ENCODE results near the gene SGF29. TPM values are rescaled to one million over a fixed set of nuclear protein-coding genes. Genes with fewer than 3 reads are reported as not detected.
"Not testable (repeated sequence)": the region's sequence is repeated elsewhere in the genome, so short reads cannot be mapped to it uniquely, and the experiment has no call there.

Gene SGF29
- total and polyA plus RNA-seq, 2 of the 8 experiments (the other 6 are each of a cell fraction or from before 2014, with no cell fraction given), result 3.1 to 22.7 TPM

- H3K36me3 ChIP-seq (ENCODE audit: control insufficient read depth in 2 of 4, insufficient read depth in 4 of 4, low read length in 3 of 4); H2BK12ac ChIP-seq (ENCODE audit: low read depth, low read length); CTCF ChIA-PET (ENCODE audit: partially characterized antibody); H2BK20ac ChIP-seq (ENCODE audit: low read length); DNase-seq (ENCODE audit: low read depth in 1 of 2, low spot score in 2 of 2); H2AFZ ChIP-seq (ENCODE audit: low read length); H4K8ac ChIP-seq (ENCODE audit: extremely low read depth, insufficient read depth, low read length); H3K79me1 ChIP-seq (ENCODE audit: low read depth, low read length); H3K9me3 ChIP-seq (ENCODE audit: insufficient read depth in 2 of 2, low read depth in 1 of 2, low read length in 1 of 2); H3K27ac ChIP-seq (ENCODE audit: low read depth, low read length); H3K23me2 ChIP-seq (ENCODE audit: low read depth, low read length); H3K14ac ChIP-seq (ENCODE audit: insufficient read length); H2BK120ac ChIP-seq (replicated peaks; ENCODE audit: low read depth, low read length); H3K23ac ChIP-seq (ENCODE audit: insufficient read length); H3K4me3 ChIP-seq (ENCODE audit: extremely low read depth in 1 of 4, insufficient read depth in 2 of 4, low read depth in 3 of 4, low read length in 4 of 4); H3K4me1 ChIP-seq (replicated peaks in 1 of 4; ENCODE audit: control insufficient read depth in 3 of 4, insufficient read depth in 4 of 4, low read length in 3 of 4); H2BK15ac ChIP-seq (ENCODE audit: low read length); H2AK5ac ChIP-seq (ENCODE audit: low read depth, low read length); POLR2A ChIA-PET (ENCODE audit: partially characterized antibody); H2BK5ac ChIP-seq (ENCODE audit: low read depth, low read length); FAIRE-seq; H3K4me2 ChIP-seq (ENCODE audit: insufficient read depth in 1 of 2, low read depth in 2 of 2, low read length in 2 of 2); H3K79me2 ChIP-seq (ENCODE audit: control insufficient read depth in 1 of 2, insufficient read depth in 2 of 2, low read length in 2 of 2); H4K91ac ChIP-seq (replicated peaks; ENCODE audit: insufficient read length, low read length); H3K9ac ChIP-seq (replicated peaks in 1 of 4; ENCODE audit: extremely low read depth in 1 of 4, low read depth in 3 of 4, low read length in 3 of 4); H3K4ac ChIP-seq (replicated peaks; ENCODE audit: insufficient read length, low read depth, low read length); H3K56ac ChIP-seq (replicated peaks; ENCODE audit: insufficient read length, low read depth, low read length); H4K5ac ChIP-seq (ENCODE audit: insufficient read length, low read depth, low read length); H3K27me3 ChIP-seq (replicated peaks in 1 of 4; ENCODE audit: control insufficient read depth in 3 of 4, extremely low read depth in 1 of 4, insufficient read depth in 3 of 4, low read length in 3 of 4); H3K18ac ChIP-seq (ENCODE audit: extremely low read depth, low read length); H4K20me1 ChIP-seq (replicated peaks in 1 of 2; ENCODE audit: control insufficient read depth in 1 of 2, insufficient read depth in 2 of 2, low read length in 2 of 2): not testable (repeated sequence)
- WGBS, 2 experiments (ENCODE audit: extremely low coverage in 1 of 2, insufficient coverage in 1 of 2, insufficient read length in 1 of 2, insufficient replicate concordance in 2 of 2, low coverage in 1 of 2, low lambda C conversion rate in 2 of 2, missing lambda C conversion rate in 1 of 2), result 95% methylated on average over 2 of the region's 2 CpGs; no CpG with 5 or more reads in 1 of the 2 experiments
These were observed 86.2 kb downstream of the SGF29 start for GRCh38 chr16:28639959-28640358.

Other genes starting within 250 kb of the SGF29 start
- gene NPIPB6, start 190.4 kb upstream of the SGF29 start, total RNA-seq (2021; fragmentation: NEBNext Ultra II Directional; extraction: Animal tissue kit (Norgen Biotek cat#: 25700)), result 1.9 TPM in 2 replicates
- 0.69 and 0.83 TPM in 2 replicates for gene NPIPB6, start 190.4 kb upstream of the SGF29 start, polyA plus RNA-seq (2011; rRNA removed)
- not detected in 2 replicates for gene EIF3CL, start 150.1 kb upstream of the SGF29 start, total RNA-seq (2021; fragmentation: NEBNext Ultra II Directional; extraction: Animal tissue kit (Norgen Biotek cat#: 25700))
- 208 and 210 TPM in 2 replicates for gene EIF3CL, start 150.1 kb upstream of the SGF29 start, polyA plus RNA-seq (2011; rRNA removed)
- not detected in 2 replicates for gene NPIPB7, start 81.6 kb upstream of the SGF29 start, total RNA-seq (2021; fragmentation: NEBNext Ultra II Directional; extraction: Animal tissue kit (Norgen Biotek cat#: 25700))
- 0.51 and 0.58 TPM in 2 replicates for gene NPIPB7, start 81.6 kb upstream of the SGF29 start, polyA plus RNA-seq (2011; rRNA removed)
- gene CLN3, start 61.8 kb upstream of the SGF29 start, total RNA-seq (2021; fragmentation: NEBNext Ultra II Directional; extraction: Animal tissue kit (Norgen Biotek cat#: 25700)), result 22.9 and 24.3 TPM in 2 replicates
- gene CLN3, start 61.8 kb upstream of the SGF29 start, polyA plus RNA-seq (2011; rRNA removed), result 44.3 and 44.5 TPM in 2 replicates
- not detected in 2 replicates for gene APOBR, start 59.3 kb upstream of the SGF29 start, total RNA-seq (2021; fragmentation: NEBNext Ultra II Directional; extraction: Animal tissue kit (Norgen Biotek cat#: 25700))
- not detected in 2 replicates for gene APOBR, start 59.3 kb upstream of the SGF29 start, polyA plus RNA-seq (2011; rRNA removed)
- gene IL27, start 47.1 kb upstream of the SGF29 start, total RNA-seq (2021; fragmentation: NEBNext Ultra II Directional; extraction: Animal tissue kit (Norgen Biotek cat#: 25700)), result not detected in 2 replicates
- not detected in 2 replicates for gene IL27, start 47.1 kb upstream of the SGF29 start, polyA plus RNA-seq (2011; rRNA removed)
- 0.20 TPM in 1 of 2 replicates, not detected in the other for gene NUPR1, start 14.9 kb upstream of the SGF29 start, total RNA-seq (2021; fragmentation: NEBNext Ultra II Directional; extraction: Animal tissue kit (Norgen Biotek cat#: 25700))
- gene NUPR1, start 14.9 kb upstream of the SGF29 start, polyA plus RNA-seq (2011; rRNA removed), result 0.09 and 0.17 TPM in 2 replicates
- gene SULT1A2, start 43.1 kb downstream of the SGF29 start, total RNA-seq (2021; fragmentation: NEBNext Ultra II Directional; extraction: Animal tissue kit (Norgen Biotek cat#: 25700)), result 0.23 and 0.35 TPM in 2 replicates
- 0.29 and 0.44 TPM in 2 replicates for gene SULT1A2, start 43.1 kb downstream of the SGF29 start, polyA plus RNA-seq (2011; rRNA removed)
- gene SULT1A1, start 56.1 kb downstream of the SGF29 start, total RNA-seq (2021; fragmentation: NEBNext Ultra II Directional; extraction: Animal tissue kit (Norgen Biotek cat#: 25700)), result 3.4 and 4.0 TPM in 2 replicates
- gene SULT1A1, start 56.1 kb downstream of the SGF29 start, polyA plus RNA-seq (2011; rRNA removed), result 2.0 and 2.1 TPM in 2 replicates
- not detected in 2 replicates for gene NPIPB8, start 84.1 kb downstream of the SGF29 start, total RNA-seq (2021; fragmentation: NEBNext Ultra II Directional; extraction: Animal tissue kit (Norgen Biotek cat#: 25700))
- 0.05 and 0.09 TPM in 2 replicates for gene NPIPB8, start 84.1 kb downstream of the SGF29 start, polyA plus RNA-seq (2011; rRNA removed)
- gene EIF3C, start 157.5 kb downstream of the SGF29 start, total RNA-seq (2021; fragmentation: NEBNext Ultra II Directional; extraction: Animal tissue kit (Norgen Biotek cat#: 25700)), result 1,250 and 1,276 TPM in 2 replicates
- 672 and 1,053 TPM in 2 replicates for gene EIF3C, start 157.5 kb downstream of the SGF29 start, polyA plus RNA-seq (2011; rRNA removed)
- gene NPIPB9, start 197.9 kb downstream of the SGF29 start, total RNA-seq (2021; fragmentation: NEBNext Ultra II Directional; extraction: Animal tissue kit (Norgen Biotek cat#: 25700)), result 0.96 and 2.4 TPM in 2 replicates
- gene NPIPB9, start 197.9 kb downstream of the SGF29 start, polyA plus RNA-seq (2011; rRNA removed), result 0.41 and 0.42 TPM in 2 replicates

Data from H1 (cell line).